CD4-positive, alpha-beta T cell (primary cell): ENCODE data around the gene COL13A1. TPM values are rescaled to one million over a fixed set of nuclear protein-coding genes. Genes with fewer than 3 reads are reported as not detected.

Experiments used
- ATAC-seq: fragments of 200-7000 bp; cut with Tn5 transposase; one replicate; pipeline ENCODE4 v1.10.0; 2022; ENCODE audit warnings: mild to moderate bottlenecking; ENCODE audit not compliant: poor library complexity
- CTCF ChIA-PET: fragments of 350-600 bp; sonication (Branson Sonifier 250); formaldehyde crosslinking; loops from one replicate; lab custom pipeline; 2021; ENCODE audit warnings: antibody characterized with exemption, inconsistent platforms; lab: Charles Lee
- POLR2A ChIA-PET: fragments of 350-600 bp; sonication (Branson Sonifier 250); formaldehyde crosslinking; loops from one replicate; lab custom pipeline; 2021; ENCODE audit warnings: antibody characterized with exemption, inconsistent platforms; lab: Charles Lee
- DNase-seq, 14 experiments: peaks; one replicate each; pipeline ENCODE4 v3.0.0-alpha.2; 2013 to 2020; ENCODE audit warnings: mixed read lengths in 2 of 14
- H3K27ac ChIP-seq, 2 donors: one replicate each; pipeline versions ENCODE4 v1.5.1 to v1.7.0; 2013; ENCODE audit warnings: low read length in 2 of 2, low read depth in 1 of 2, mild to moderate bottlenecking in 1 of 2
- H3K27me3 ChIP-seq, 2 experiments: 1 replicate in 1 of 2; 2 replicates in 1 of 2; pipeline versions ENCODE4 v1.6.1 to v1.7.0; 2013; ENCODE audit warnings: low read length in 2 of 2, control low read depth in 1 of 2, mild to moderate bottlenecking in 1 of 2, moderate library complexity in 1 of 2; ENCODE audit not compliant: insufficient read depth in 2 of 2, control insufficient read depth in 1 of 2
- H3K36me3 ChIP-seq: one replicate; pipeline ENCODE4 v1.6.1; 2013; ENCODE audit warnings: low read length, control low read depth; ENCODE audit not compliant: insufficient read depth
- H3K4me1 ChIP-seq: one replicate; pipeline ENCODE4 v1.6.1; 2013; ENCODE audit warnings: low read length, control low read depth; ENCODE audit not compliant: insufficient read depth
- H3K4me3 ChIP-seq: one replicate; pipeline ENCODE4 v1.5.1; 2013; ENCODE audit warnings: mild to moderate bottlenecking, low read length, moderate library complexity
- H3K9me3 ChIP-seq, 2 experiments: 1 replicate in 1 of 2; 2 replicates in 1 of 2; pipeline versions ENCODE4 v1.6.1 to v1.7.0; 2013; ENCODE audit warnings: low read length in 2 of 2, mild to moderate bottlenecking in 2 of 2, control low read depth in 1 of 2, moderate library complexity in 1 of 2; ENCODE audit not compliant: control insufficient read depth in 1 of 2, insufficient read depth in 1 of 2
- H3K27ac Mint-ChIP-seq: one replicate; pipeline ENCODE4 v1.8.0; 2020; ENCODE audit warnings: mixed read lengths
- H3K27me3 Mint-ChIP-seq: one replicate; pipeline ENCODE4 v1.8.0; 2021; ENCODE audit warnings: mixed read lengths
- H3K36me3 Mint-ChIP-seq: one replicate; pipeline ENCODE4 v1.8.0; 2021; ENCODE audit warnings: low read depth, mixed read lengths
- H3K4me1 Mint-ChIP-seq: one replicate; pipeline ENCODE4 v1.8.0; 2021; ENCODE audit warnings: low read depth, mixed read lengths
- H3K4me3 Mint-ChIP-seq: one replicate; pipeline ENCODE4 v1.8.0; 2020; ENCODE audit warnings: mild to moderate bottlenecking, mixed read lengths
- H3K9me3 Mint-ChIP-seq: one replicate; pipeline ENCODE4 v1.8.0; 2020; ENCODE audit warnings: mixed read lengths
- intact Hi-C, 2 experiments: fragments of 100-400 bp; cut with DNase I in 1 of 2; cut with micrococcal nuclease in 1 of 2; formaldehyde crosslinking; loops; one replicate each; pipeline versions ENCODE4 v1.15.1 to v1.9.0; 2023 to 2025; cut with DNase I, micrococcal nuclease
- total RNA-seq, 174 experiments: library from RNA in 2 of 174; stranded (reverse) in 2 of 174; gene quantifications; one replicate each; pipeline ENCODE4 v1.2.3 and lab custom pipeline; 2021 to 2026
- TF ChIP-seq, protein P1 (sequence below): fragments of 200-600 bp; IDR thresholded peaks from one replicate; pipeline ENCODE4 v1.8.0; 2022; ENCODE audit warnings: antibody characterized with exemption, mild to moderate bottlenecking

Gene COL13A1
- total RNA-seq, 2 experiments from 2014 or later: not detected

DNA sequence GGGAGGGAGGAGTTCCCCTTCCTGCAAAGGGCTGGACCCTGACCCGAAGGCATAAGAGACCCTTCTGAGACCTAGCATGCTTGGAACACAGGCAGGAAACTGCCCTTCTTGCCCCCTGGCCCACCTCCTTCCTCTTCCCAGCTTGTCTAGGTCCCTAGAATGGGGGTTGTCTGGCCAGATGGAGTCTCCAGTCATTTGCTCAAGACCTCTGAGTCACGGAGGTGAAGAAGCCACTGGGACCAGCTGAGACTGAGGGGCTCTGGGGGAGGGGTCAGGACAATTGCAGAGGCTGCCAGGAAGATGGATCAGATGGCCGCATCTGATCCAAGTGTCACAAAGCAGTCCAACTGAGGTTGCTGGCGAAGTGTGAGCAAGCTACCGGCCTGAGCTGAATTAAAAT, 46.2 kb downstream of the COL13A1 start:
- Histone ChIP-seq H3K36me3 (no peaks in the 10 kb centered on the region), H3K4me3 (no peak overlapping the region), H3K9me3 (no peaks in the 10 kb centered on the region), H3K4me1 (no peaks in the 10 kb centered on the region), H3K27ac (no peak overlapping the region), H3K27me3 (peaks cover 0 to 7% of the 10 kb centered on the region in 2 experiments)
- Mint-ChIP-seq H3K27me3 (peaks cover 34% of the 10 kb centered on the region), H3K36me3 (no peaks in the 10 kb centered on the region), H3K27ac (no peak overlapping the region), H3K9me3 (no peaks in the 10 kb centered on the region), H3K4me3 (no peak overlapping the region), H3K4me1 (no peaks in the 10 kb centered on the region)
- TF ChIP-seq, protein P1, sequence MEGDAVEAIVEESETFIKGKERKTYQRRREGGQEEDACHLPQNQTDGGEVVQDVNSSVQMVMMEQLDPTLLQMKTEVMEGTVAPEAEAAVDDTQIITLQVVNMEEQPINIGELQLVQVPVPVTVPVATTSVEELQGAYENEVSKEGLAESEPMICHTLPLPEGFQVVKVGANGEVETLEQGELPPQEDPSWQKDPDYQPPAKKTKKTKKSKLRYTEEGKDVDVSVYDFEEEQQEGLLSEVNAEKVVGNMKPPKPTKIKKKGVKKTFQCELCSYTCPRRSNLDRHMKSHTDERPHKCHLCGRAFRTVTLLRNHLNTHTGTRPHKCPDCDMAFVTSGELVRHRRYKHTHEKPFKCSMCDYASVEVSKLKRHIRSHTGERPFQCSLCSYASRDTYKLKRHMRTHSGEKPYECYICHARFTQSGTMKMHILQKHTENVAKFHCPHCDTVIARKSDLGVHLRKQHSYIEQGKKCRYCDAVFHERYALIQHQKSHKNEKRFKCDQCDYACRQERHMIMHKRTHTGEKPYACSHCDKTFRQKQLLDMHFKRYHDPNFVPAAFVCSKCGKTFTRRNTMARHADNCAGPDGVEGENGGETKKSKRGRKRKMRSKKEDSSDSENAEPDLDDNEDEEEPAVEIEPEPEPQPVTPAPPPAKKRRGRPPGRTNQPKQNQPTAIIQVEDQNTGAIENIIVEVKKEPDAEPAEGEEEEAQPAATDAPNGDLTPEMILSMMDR: no peak
- POLR2A ChIA-PET: no interaction called here
- intact Hi-C loops: no loop called here
- DNase-seq (no peak), ATAC-seq (no peak)
- CTCF ChIA-PET: no interaction called here

DNA sequence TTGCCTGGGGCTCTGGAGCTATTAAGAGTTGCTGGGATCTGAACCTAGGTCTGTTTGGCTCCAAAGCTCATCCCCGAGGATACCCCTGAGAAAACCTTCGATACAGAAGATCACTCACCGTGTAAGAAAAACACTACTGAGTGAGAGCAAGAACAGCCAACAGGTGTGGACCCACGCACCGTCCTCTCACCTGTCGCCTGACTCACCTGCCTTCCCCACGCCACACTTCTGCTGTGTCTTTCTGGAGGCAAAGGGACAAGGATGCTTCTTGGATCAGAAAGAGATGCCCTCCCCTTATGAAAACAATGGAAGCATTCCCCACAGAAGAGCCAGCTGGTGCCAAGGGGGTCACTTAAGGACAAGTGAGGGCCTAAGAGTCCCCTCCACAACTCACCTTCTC, 46.7 kb downstream of the COL13A1 start:
- Mint-ChIP-seq H3K27ac (no peak overlapping the region), H3K36me3 (no peaks in the 10 kb centered on the region), H3K4me1 (no peaks in the 10 kb centered on the region), H3K9me3 (no peaks in the 10 kb centered on the region), H3K27me3 (peaks cover 34% of the 10 kb centered on the region), H3K4me3 (no peak overlapping the region)
- Histone ChIP-seq H3K9me3 (no peaks in the 10 kb centered on the region), H3K27me3 (peaks cover 0 to 7% of the 10 kb centered on the region in 2 experiments), H3K4me1 (no peaks in the 10 kb centered on the region), H3K4me3 (no peak overlapping the region), H3K27ac (no peak overlapping the region), H3K36me3 (no peaks in the 10 kb centered on the region)
- ChIA-PET POLR2A (no interaction called here), CTCF (interaction anchor here (0.6 kb wide), 1 partner anchor 1324 kb away, joined by 4 read pairs; no protein-coding TSS in a partner anchor)
- intact Hi-C loops: no loop called here
- ATAC-seq (no peak), DNase-seq (no peak)
- TF ChIP-seq, protein P1: no peak

DNA sequence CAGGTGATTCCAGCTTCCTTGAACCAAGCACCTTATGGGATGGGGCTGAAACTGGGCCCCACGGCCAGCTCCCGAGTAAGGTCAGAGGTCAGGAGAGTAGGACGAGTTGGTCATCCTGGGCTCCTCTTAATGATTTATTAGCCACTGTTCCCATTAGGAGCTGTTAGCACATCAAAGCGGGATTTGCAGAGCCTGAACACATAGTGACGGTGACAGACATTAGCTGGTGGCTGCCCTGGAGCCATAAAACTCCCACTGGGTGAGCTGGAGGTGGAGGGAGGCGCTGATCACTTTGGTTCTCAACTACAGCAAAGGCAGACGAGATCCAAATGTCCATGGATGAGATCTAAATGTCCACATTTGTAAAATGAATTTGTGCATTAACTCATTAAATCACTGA, 48.1 kb downstream of the COL13A1 start:
- peaks cover 26% of the 10 kb centered on the region for H3K27me3 Mint-ChIP-seq
- TF ChIP-seq, protein P1: no peak
- ChIA-PET CTCF (no interaction called here), POLR2A (no interaction called here)
- H3K36me3 Mint-ChIP-seq: no peaks in the 10 kb centered on the region
- no peak overlapping the region for H3K27ac ChIP-seq
- no peak overlapping the region for H3K4me3 ChIP-seq
- H3K9me3 ChIP-seq: no peaks in the 10 kb centered on the region
- no peaks in the 10 kb centered on the region for H3K9me3 Mint-ChIP-seq
- no peaks in the 10 kb centered on the region for H3K4me1 ChIP-seq
- DNase-seq: no peak
- no peak for ATAC-seq
- H3K4me3 Mint-ChIP-seq: no peak overlapping the region
- H3K27ac Mint-ChIP-seq: no peak overlapping the region
- no peaks in the 10 kb centered on the region for H3K36me3 ChIP-seq
- H3K4me1 Mint-ChIP-seq: no peaks in the 10 kb centered on the region
- intact Hi-C loops: no loop called here
- H3K27me3 ChIP-seq: peaks cover 0 to 4% of the 10 kb centered on the region in 2 experiments
